ENCODE results near the gene KRT27.
"Not testable (repeated sequence)": the region's sequence is repeated elsewhere in the genome, so short reads cannot be mapped to it uniquely, and the experiment has no call there.

KRT27 gene

DNA sequence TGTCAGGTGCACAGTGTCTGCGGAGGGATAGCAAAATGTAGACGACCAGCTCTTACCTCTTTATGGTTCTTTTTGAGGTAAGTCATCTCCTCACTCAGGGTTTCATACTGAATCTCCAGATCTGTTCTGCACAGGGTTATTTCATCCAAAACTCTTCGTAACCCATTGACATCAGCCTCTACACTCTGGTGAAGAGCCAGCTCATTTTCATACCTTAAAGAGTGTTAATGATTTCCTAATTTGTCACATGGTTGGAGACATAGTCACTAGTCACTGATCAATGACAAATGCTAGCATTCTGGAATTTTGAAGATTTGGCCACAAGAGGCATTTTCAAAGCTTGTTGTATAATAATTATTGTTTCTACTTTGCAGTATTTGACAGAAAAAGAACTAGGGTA lies 28.5 kb downstream of the KRT27 start:
- DNase-seq (ENCODE audit: low read depth) = no peak

- DNase-seq (ENCODE audit: low read depth) = no peak
Observed at GRCh38 chr17:40751065-40751464, 31.3 kb downstream of the KRT27 start.

DNA sequence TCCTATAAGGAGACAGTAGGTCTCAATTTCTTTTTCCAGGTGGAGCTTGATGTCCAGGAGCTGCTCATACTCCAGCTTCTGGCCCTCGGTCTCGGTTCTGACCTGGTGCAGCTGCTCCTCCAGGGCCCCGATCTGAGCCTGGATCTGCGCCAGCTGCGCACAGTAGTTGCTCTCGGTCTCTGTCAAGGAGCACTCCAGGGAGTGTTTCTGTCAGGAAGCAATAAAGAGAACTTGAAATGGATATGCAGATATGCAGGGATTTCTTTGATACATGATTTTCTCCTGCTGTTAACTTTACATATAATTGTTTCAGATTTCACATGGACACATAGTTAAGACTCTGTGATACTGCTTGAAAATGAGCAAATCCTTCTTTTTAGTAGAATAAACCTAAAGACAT lies 32.0 kb downstream of the KRT27 start:
- DNase-seq (ENCODE audit: low read depth) = no peak

GRCh38 chr17:40748666-40749065 lies 33.7 kb downstream of the KRT27 start:
- not testable (repeated sequence) for DNase-seq (ENCODE audit: low read depth)

DNA sequence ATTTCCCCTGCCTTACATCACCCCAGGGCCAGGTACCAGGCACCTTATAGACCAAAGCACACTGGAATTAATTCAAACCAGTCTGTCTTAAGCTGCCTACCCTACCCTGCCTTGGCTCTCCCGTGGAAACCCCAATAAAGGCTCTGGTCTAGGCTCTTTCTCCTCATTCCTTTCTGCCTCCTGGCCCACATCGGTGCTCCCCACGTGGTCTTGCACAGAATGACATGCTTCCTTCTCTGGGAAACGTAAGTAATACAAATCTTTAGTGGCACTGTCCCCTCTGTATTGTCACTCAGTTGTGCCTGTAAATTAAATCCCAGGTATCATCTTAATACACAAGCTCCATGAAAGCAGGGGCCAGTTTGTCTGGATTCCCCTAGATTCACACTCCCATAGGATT lies 43.8 kb downstream of the KRT27 start:
- no peak for DNase-seq (ENCODE audit: low read depth)

DNA sequence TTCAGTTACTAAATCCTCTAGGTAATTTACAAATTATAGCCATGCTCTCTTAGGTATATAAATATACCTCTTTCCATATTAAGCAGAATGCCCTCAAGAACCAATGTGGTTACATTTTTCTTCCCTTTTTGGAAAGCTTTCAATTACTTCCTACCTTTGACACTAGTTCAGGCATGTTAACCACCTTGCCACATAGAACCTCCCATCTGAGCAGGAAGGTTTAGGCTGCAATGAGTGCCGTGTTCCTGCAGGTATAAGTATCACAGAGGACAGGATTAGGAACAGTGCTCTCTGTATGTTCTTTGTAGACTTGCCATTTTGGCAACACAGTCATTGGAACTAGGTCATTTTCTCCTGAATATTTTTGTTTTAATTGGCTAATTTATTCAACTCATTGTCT lies 47.3 kb downstream of the KRT27 start:
- DNase-seq (ENCODE audit: low read depth) = no peak

- DNase-seq (ENCODE audit: low read depth) = no peak
Observed at GRCh38 chr17:40734018-40734417, 48.3 kb downstream of the KRT27 start.

DNA sequence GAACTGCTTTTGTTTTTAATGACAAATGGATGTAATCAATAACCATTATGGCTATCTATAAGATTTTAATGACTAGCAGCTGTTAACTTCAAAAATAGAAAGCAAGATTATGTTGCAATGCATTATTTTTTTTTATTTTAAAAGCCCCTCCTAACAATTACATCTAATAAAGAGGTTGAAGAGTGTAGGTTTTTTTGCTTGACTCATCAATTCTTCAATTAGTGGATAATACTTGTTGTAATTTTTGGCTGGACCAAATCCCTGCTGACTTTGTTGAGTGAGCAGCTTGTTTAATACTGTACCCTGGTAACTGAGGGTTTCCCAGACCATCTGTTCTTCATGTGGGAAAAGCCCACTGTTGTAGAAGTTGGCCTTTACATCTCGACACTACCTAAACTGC lies 51.4 kb downstream of the KRT27 start:
- no peak for DNase-seq (ENCODE audit: low read depth)

DNA sequence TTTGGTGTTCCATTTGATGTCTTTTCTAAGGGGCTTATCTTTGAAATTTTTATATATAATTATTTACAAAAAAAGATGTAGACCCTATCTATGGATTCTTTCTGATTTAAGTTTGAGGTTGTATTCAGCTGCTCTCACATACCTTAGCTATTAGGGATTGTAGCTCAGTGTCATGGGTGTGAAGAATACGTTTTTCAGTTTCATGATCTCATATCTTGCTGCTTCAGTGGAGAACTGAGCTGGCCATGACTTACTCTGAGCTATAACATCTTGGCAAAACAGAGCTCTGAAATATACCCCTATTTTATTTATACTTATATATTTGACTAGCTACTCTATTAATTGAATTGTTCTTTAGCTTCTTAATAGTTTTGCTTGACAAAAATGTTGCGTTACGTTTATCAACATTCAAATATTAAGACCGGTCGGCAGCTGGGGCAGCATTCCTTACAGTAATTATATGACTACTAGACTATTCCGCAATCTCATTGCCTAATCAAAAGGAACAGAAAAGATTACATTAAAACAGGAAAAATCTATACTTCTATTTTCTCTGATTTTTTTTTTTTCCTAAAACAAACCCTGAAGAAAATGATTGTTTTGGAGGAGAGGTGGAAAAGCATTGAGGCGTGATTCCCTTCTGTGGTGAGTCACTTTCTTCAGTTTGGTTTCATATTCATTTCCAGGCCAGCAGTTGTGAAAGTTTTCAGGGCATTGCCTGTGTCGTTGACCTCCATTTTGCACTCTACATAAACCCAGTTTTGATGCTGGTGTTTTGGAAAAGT lies 54.7 kb downstream of the KRT27 start:
- DNase-seq (ENCODE audit: low read depth) = no peak

- DNase-seq (ENCODE audit: low read depth) = no peak
Observed at GRCh38 chr17:40726919-40727318, 55.4 kb downstream of the KRT27 start.
